Loucy (cell line): ENCODE results near the gene GLRA3.

ENCODE experiments used
- EZH2phosphoT487 ChIP-seq: fragments of 200-600 bp; IDR thresholded peaks from 2 replicates; pipeline ENCODE4 v1.6.1; 2018; ENCODE audit warnings: antibody characterized with exemption, mild to moderate bottlenecking, moderate library complexity, borderline replicate concordance
- TF ChIP-seq, protein P1 (sequence below): fragments of 200-600 bp; sonication (generic); conservative IDR thresholded peaks from 2 replicates; pipeline ENCODE4 v1.5.1; 2014; ENCODE audit warnings: mild to moderate bottlenecking, antibody characterized with exemption, low read length

- TF ChIP-seq, protein P1, sequence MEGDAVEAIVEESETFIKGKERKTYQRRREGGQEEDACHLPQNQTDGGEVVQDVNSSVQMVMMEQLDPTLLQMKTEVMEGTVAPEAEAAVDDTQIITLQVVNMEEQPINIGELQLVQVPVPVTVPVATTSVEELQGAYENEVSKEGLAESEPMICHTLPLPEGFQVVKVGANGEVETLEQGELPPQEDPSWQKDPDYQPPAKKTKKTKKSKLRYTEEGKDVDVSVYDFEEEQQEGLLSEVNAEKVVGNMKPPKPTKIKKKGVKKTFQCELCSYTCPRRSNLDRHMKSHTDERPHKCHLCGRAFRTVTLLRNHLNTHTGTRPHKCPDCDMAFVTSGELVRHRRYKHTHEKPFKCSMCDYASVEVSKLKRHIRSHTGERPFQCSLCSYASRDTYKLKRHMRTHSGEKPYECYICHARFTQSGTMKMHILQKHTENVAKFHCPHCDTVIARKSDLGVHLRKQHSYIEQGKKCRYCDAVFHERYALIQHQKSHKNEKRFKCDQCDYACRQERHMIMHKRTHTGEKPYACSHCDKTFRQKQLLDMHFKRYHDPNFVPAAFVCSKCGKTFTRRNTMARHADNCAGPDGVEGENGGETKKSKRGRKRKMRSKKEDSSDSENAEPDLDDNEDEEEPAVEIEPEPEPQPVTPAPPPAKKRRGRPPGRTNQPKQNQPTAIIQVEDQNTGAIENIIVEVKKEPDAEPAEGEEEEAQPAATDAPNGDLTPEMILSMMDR, result no peak
- TF ChIP-seq EZH2phosphoT487, result no peak
Observed at GRCh38 chr4:174734181-174734580, 94.9 kb downstream of the GLRA3 start.
